HepG2 (cell line): Measurements from ENCODE around the gene INA. TPM values are rescaled to one million over a fixed set of nuclear protein-coding genes. Genes with fewer than 3 reads are reported as not detected.

Experiments
- ATF6 ChIP-seq: sonication (generic); formaldehyde crosslinking; conservative IDR thresholded peaks from 2 replicates; pipeline ENCODE4 v1.4.0; 2020; ENCODE audit warnings: missing genetic modification reagents
- ATF7 ChIP-seq, 2 experiments: fragments of 450-650 bp in 1 of 2; sonication (generic) in 1 of 2; formaldehyde crosslinking in 1 of 2; IDR thresholded peaks; 2 replicates each; pipeline versions ENCODE4 v1.4.0 to v1.6.1; 2016 to 2020; ENCODE audit warnings: antibody characterized with exemption in 1 of 2, mild to moderate bottlenecking in 1 of 2, missing genetic modification reagents in 1 of 2
- EP300 ChIP-seq, 3 experiments: sonication (generic) in 1 of 3; formaldehyde crosslinking in 1 of 3; IDR thresholded peaks; 2 replicates each; pipeline versions ENCODE4 v1.5.1 to v1.6.1; 2011 to 2020; ENCODE audit warnings: low read depth in 2 of 3, low read length in 2 of 3, borderline replicate concordance in 1 of 3, improper control_type of control experiment in 1 of 3, mild to moderate bottlenecking in 1 of 3, missing genetic modification reagents in 1 of 3, moderate library complexity in 1 of 3
- GABPB1 ChIP-seq: IDR thresholded peaks from 2 replicates; pipeline ENCODE4 v1.6.1; 2016; ENCODE audit warnings: mild to moderate bottlenecking, missing genetic modification reagents, moderate library complexity, missing compliant biosample characterization
- HOXA5 ChIP-seq: sonication (generic); formaldehyde crosslinking; IDR thresholded peaks from 2 replicates; pipeline ENCODE4 v1.4.0; 2020; ENCODE audit warnings: missing genetic modification reagents
- ISL2 ChIP-seq: sonication (generic); formaldehyde crosslinking; IDR thresholded peaks from 2 replicates; pipeline ENCODE4 v1.5.0; 2020; ENCODE audit warnings: missing genetic modification reagents
- KAT7 ChIP-seq: IDR thresholded peaks from 2 replicates; pipeline ENCODE4 v1.6.1; 2018; ENCODE audit warnings: borderline replicate concordance, missing compliant biosample characterization
- LRRFIP1 ChIP-seq: sonication (generic); formaldehyde crosslinking; conservative IDR thresholded peaks from 2 replicates; pipeline ENCODE4 v1.4.0; 2020; ENCODE audit warnings: missing genetic modification reagents
- MIER3 ChIP-seq: IDR thresholded peaks from 2 replicates; pipeline ENCODE4 v1.6.1; 2016; ENCODE audit warnings: missing compliant biosample characterization, borderline replicate concordance
- MXD4 ChIP-seq: IDR thresholded peaks from 2 replicates; pipeline ENCODE4 v1.6.1; 2016; ENCODE audit warnings: mild to moderate bottlenecking, missing biosample characterization, missing genetic modification reagents
- NBN ChIP-seq: fragments of 450-650 bp; conservative IDR thresholded peaks from 2 replicates; pipeline ENCODE4 v1.6.1; 2017
- SMAD3 ChIP-seq: sonication (generic); formaldehyde crosslinking; IDR thresholded peaks from 2 replicates; pipeline ENCODE4 v1.4.0; 2020; ENCODE audit warnings: missing genetic modification reagents
- ZNF335 ChIP-seq: sonication (generic); formaldehyde crosslinking; IDR thresholded peaks from 2 replicates; pipeline ENCODE4 v1.4.0; 2020; ENCODE audit warnings: missing genetic modification reagents
- ZNF343 ChIP-seq: sonication (generic); formaldehyde crosslinking; IDR thresholded peaks from 2 replicates; pipeline ENCODE4 v1.4.0; 2020; ENCODE audit warnings: mild to moderate bottlenecking, missing genetic modification reagents
- ZNF530 ChIP-seq: sonication (generic); formaldehyde crosslinking; IDR thresholded peaks from 2 replicates; pipeline ENCODE4 v1.5.0; 2020; ENCODE audit warnings: low read depth, mild to moderate bottlenecking, missing genetic modification reagents
- ZNF660 ChIP-seq: sonication (generic); formaldehyde crosslinking; IDR thresholded peaks from 2 replicates; pipeline ENCODE4 v1.5.1; 2020; ENCODE audit warnings: mild to moderate bottlenecking, low read depth, missing genetic modification reagents, borderline replicate concordance
- ZNF878 ChIP-seq: sonication (generic); formaldehyde crosslinking; IDR thresholded peaks from 2 replicates; pipeline ENCODE4 v1.8.1; 2023; ENCODE audit warnings: mild to moderate bottlenecking, missing genetic modification reagents, moderate library complexity
- polyA plus RNA-seq, 8 experiments: library from polyadenylated mRNA; depleted of rRNA in 3 of 8; stranded (reverse) in 7 of 8; unstranded in 1 of 8; fragments of >200 nt; fragmentation: Illumina TruSeq in 4 of 8; extraction: Trizol in 4 of 8; gene quantifications; 2 replicates each; pipeline versions ENCODE4 v1.2.1 to v1.2.3, GENCODE V29; 2011 to 2016; ENCODE audit warnings: low read depth in 4 of 8, missing spikeins in 1 of 8, mixed read lengths in 1 of 8; ENCODE audit not compliant: insufficient read depth in 1 of 8
- total RNA-seq, 5 experiments: library from RNA; depleted of rRNA; stranded (reverse); fragments of >200 nt; fragmentation: Illumina TruSeq; extraction: Trizol; gene quantifications; 2 replicates each; pipeline ENCODE4 v1.2.3, GENCODE V29; 2016; ENCODE audit warnings: low read depth in 1 of 5

Gene INA
- total and polyA plus RNA-seq, 2 of the 13 experiments (the other 11 are each of a cell fraction or from before 2014, with no cell fraction given), result 0.04 to 0.13 TPM

- TF ChIP-seq ZNF878 (CRISPR knock-in tag) (no peak), MIER3 (CRISPR knock-in tag) (no peak), MXD4 (CRISPR knock-in tag) (no peak), ZNF530 (CRISPR knock-in tag) (no peak), HOXA5 (CRISPR knock-in tag) (peak; percentile 35; the same call in 1 of the 2 replicates), EP300 (IDR thresholded peaks at IDR 0.05; ENCODE audit: low read depth in 2 of 2, low read length in 2 of 2) (no peak), EP300 (CRISPR knock-in tag; IDR thresholded peaks at IDR 0.05; ENCODE audit: borderline replicate concordance) (no peak), ZNF660 (CRISPR knock-in tag) (no peak), GABPB1 (no peak), ATF6 (no peak), ZNF335 (CRISPR knock-in tag) (0 out of 2 replicates have a peak, but pooled peaks have one; percentile 48), ZNF343 (no peak), ATF7 (IDR thresholded peaks at IDR 0.05) (no peak), ATF7 (CRISPR knock-in tag; IDR thresholded peaks at IDR 0.05) (no peak), SMAD3 (CRISPR knock-in tag) (0 out of 2 replicates have a peak, but pooled peaks have one; percentile 61), NBN (no peak), ISL2 (CRISPR knock-in tag) (no peak), LRRFIP1 (no peak), KAT7 (CRISPR knock-in tag) (no peak)
- TF ChIP-seq, all 625 proteins: peak for 58
Observed at GRCh38 chr10:103278862-103279298, 1.9 kb downstream of the INA start (continued).
